Lower leg skin (tissue), 3 donors: ENCODE data around the gene OR4K1.
"Not testable (repeated sequence)": the region's sequence is repeated elsewhere in the genome, so short reads cannot be mapped to it uniquely, and the experiment has no call there.

Experiments used
- POLR2A ChIP-seq, 2 donors: fragments of 450-650 bp; IDR thresholded peaks; one replicate each; pipeline ENCODE4 v1.6.1; 2016 to 2017; ENCODE audit warnings: antibody characterized with exemption in 2 of 2, mild to moderate bottlenecking in 1 of 2, moderate library complexity in 1 of 2
- TF ChIP-seq, protein P1 (sequence below), 3 donors: fragments of 450-650 bp; IDR thresholded peaks; one replicate each; pipeline ENCODE4 v1.5.1; 2016; ENCODE audit warnings: antibody characterized with exemption in 3 of 3, mild to moderate bottlenecking in 3 of 3, moderate library complexity in 2 of 3

DNA sequence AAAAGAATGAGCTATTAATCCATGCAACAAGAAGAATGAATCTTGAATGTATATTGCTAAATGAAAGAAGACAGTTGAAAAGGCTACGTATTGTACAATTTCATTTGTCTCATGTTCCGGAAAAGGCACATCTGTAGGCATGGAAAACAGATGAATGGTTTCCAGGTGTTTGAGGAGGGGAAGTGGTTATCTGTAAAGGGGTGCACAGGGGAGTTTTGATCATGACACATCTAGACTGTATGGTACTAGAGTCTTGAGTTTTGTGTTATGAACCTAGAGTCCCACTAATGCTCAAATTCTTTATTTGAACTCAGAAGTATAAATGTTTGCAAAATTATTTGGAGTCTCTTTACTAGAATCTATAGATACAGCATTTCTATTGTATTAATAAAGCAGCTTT is 39.0 kb downstream of the OR4K1 start:
- TF ChIP-seq, protein P1, sequence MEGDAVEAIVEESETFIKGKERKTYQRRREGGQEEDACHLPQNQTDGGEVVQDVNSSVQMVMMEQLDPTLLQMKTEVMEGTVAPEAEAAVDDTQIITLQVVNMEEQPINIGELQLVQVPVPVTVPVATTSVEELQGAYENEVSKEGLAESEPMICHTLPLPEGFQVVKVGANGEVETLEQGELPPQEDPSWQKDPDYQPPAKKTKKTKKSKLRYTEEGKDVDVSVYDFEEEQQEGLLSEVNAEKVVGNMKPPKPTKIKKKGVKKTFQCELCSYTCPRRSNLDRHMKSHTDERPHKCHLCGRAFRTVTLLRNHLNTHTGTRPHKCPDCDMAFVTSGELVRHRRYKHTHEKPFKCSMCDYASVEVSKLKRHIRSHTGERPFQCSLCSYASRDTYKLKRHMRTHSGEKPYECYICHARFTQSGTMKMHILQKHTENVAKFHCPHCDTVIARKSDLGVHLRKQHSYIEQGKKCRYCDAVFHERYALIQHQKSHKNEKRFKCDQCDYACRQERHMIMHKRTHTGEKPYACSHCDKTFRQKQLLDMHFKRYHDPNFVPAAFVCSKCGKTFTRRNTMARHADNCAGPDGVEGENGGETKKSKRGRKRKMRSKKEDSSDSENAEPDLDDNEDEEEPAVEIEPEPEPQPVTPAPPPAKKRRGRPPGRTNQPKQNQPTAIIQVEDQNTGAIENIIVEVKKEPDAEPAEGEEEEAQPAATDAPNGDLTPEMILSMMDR (IDR thresholded peaks at IDR 0.05), result not testable (repeated sequence)
- not testable (repeated sequence) for TF ChIP-seq POLR2A (IDR thresholded peaks at IDR 0.05)
